ENCODE measurements around the gene VWA1. TPM values are rescaled to one million over a fixed set of nuclear protein-coding genes. Genes with fewer than 3 reads are reported as not detected.

The VWA1 gene
- total and polyA plus RNA-seq, 2 of the 4 experiments (the other 2 are of a cell fraction) = 1.1 to 6.1 TPM

- H3K23ac ChIP-seq (ENCODE audit: low read depth, low read length) = no peak overlapping the region
- no peak overlapping the region for H3K4me3 ChIP-seq (ENCODE audit: insufficient read depth, low read depth, low read length)
- no peaks in the 10 kb centered on the region for H3K9me3 ChIP-seq (ENCODE audit: control insufficient read depth, insufficient read depth, low read length)
- no peaks in the 10 kb centered on the region for H4K20me1 ChIP-seq (ENCODE audit: insufficient read depth, low read length)
- H3K56ac ChIP-seq (ENCODE audit: extremely low read depth, insufficient read depth, low read length) = no peak overlapping the region
- TF ChIP-seq FOS (IDR thresholded peaks at IDR 0.05; ENCODE audit: low read depth, low read length) = no peak
- TF ChIP-seq CHD1 (IDR thresholded peaks at IDR 0.05; ENCODE audit: low read depth, low read length) = no peak
- no peak for TF ChIP-seq USF2 (IDR thresholded peaks at IDR 0.05; ENCODE audit: low read depth, low read length)
- TF ChIP-seq MXI1 (IDR thresholded peaks at IDR 0.05; ENCODE audit: borderline replicate concordance, low read depth, low read length) = no peak
- no peak for TF ChIP-seq CTCF (conservative IDR thresholded peaks at IDR 0.05; ENCODE audit: low read depth, low read length)
- TF ChIP-seq NFE2L2 (IDR thresholded peaks at IDR 0.05; ENCODE audit: low read depth, low read length) = no peak
- TF ChIP-seq MAFK (IDR thresholded peaks at IDR 0.05; ENCODE audit: low read depth, low read length) = no peak
- no peak for TF ChIP-seq ELK1 (IDR thresholded peaks at IDR 0.05; ENCODE audit: borderline replicate concordance, low read depth, low read length)
- TF ChIP-seq POLR2A (IDR thresholded peaks at IDR 0.05; ENCODE audit: low read depth, low read length) = no peak
- no peak for TF ChIP-seq CEBPB (IDR thresholded peaks at IDR 0.05; ENCODE audit: low read depth, low read length)
- TF ChIP-seq BHLHE40 (IDR thresholded peaks at IDR 0.05; ENCODE audit: low read depth, low read length) = no peak
- TF ChIP-seq MAZ (IDR thresholded peaks at IDR 0.05; ENCODE audit: borderline replicate concordance, low read depth, low read length) = no peak
- no peak for TF ChIP-seq RFX5 (IDR thresholded peaks at IDR 0.05; ENCODE audit: low read depth, low read length)
- no peak for TF ChIP-seq RCOR1 (IDR thresholded peaks at IDR 0.05; ENCODE audit: insufficient replicate concordance, low read length)
- TF ChIP-seq SMC3 (IDR thresholded peaks at IDR 0.05; ENCODE audit: low read depth, low read length) = no peak
- TF ChIP-seq RAD21 (IDR thresholded peaks at IDR 0.05; ENCODE audit: low read length) = no peak
- no peak overlapping the region for H3K9ac ChIP-seq (ENCODE audit: low read depth, low read length)
- ATAC-seq (ENCODE audit: low read depth) (no peak), DNase-seq (no peak)
- peaks cover 4 to 17% of the 10 kb centered on the region in 2 experiments for H3K79me1 ChIP-seq (ENCODE audit: low read depth in 1 of 2, low read length in 2 of 2)
- 100% methylated on average over 1 of the region's 14 CpGs; no CpG with 5 or more reads in 1 of the 2 experiments for WGBS, 2 experiments (ENCODE audit: extremely low coverage in 2 of 2, insufficient read length in 1 of 2)
- peaks cover 47% of the 10 kb centered on the region for H3K36me3 ChIP-seq (ENCODE audit: control insufficient read depth, insufficient read depth, low read length)
- BruUV-seq (replicated peaks) = no TSS peak
- no peak overlapping the region for H3K14ac ChIP-seq (replicated peaks; ENCODE audit: low read depth, low read length)
- in situ Hi-C loops (cut with MboI; ENCODE audit: low sequenced_read_pairs) (no loop called here), intact Hi-C loops (cut with micrococcal nuclease) (no loop called here), dilution Hi-C loops (cut with HindIII; ENCODE audit: low sequenced_read_pairs, unreplicated experiment) (no loop called here)
- no peak overlapping the region for H3K27ac ChIP-seq (ENCODE audit: insufficient read depth, low read length)
- H4K5ac ChIP-seq (ENCODE audit: low read depth, low read length) = no peak overlapping the region
- ChIA-PET CTCF (no interaction called here), POLR2A (ENCODE audit: unreplicated experiment) (no interaction called here)
- no peak overlapping the region for H3K4me2 ChIP-seq (ENCODE audit: low read depth, low read length)
- no peak overlapping the region for H4K8ac ChIP-seq (ENCODE audit: low read depth in 2 of 2, low read length in 2 of 2)
- H2AK5ac ChIP-seq (ENCODE audit: low read depth, low read length) = no peak overlapping the region
- H3K27me3 ChIP-seq (ENCODE audit: control insufficient read depth, insufficient read depth, low read length) = no peaks in the 10 kb centered on the region
- no peak overlapping the region for H2BK15ac ChIP-seq (ENCODE audit: low read depth, low read length)
- H2BK120ac ChIP-seq (ENCODE audit: low read depth, low read length) = no peak overlapping the region
- H3K18ac ChIP-seq (ENCODE audit: low read depth, low read length) = no peak overlapping the region
- no peak overlapping the region for H4K91ac ChIP-seq (ENCODE audit: insufficient read depth, low read depth, low read length)
- no peak overlapping the region for H3K4ac ChIP-seq (ENCODE audit: low read depth, low read length)
- no peak overlapping the region for H2AK9ac ChIP-seq (replicated peaks; ENCODE audit: low read depth, low read length, poor library complexity)
- H3K9me1 ChIP-seq (ENCODE audit: insufficient read depth, low read length) = 0 out of 2 replicates have a peak, but pooled peaks cover 6% of the 10 kb centered on the region
- no peak overlapping the region for H2AFZ ChIP-seq (replicated peaks; ENCODE audit: low read length, poor library complexity)
- H2BK20ac ChIP-seq (ENCODE audit: low read depth, low read length) = no peak overlapping the region
- H3K4me1 ChIP-seq (ENCODE audit: control insufficient read depth, insufficient read depth, low read length) = no peaks in the 10 kb centered on the region
- no peak overlapping the region for H2BK5ac ChIP-seq (ENCODE audit: low read depth, low read length, poor library complexity, severe bottlenecking)
These were observed 47.4 kb downstream of the VWA1 start for GRCh38 chr1:1482856-1483255.

Measured in IMR-90 (cell line).